ENCODE results near the gene CHID1. TPM values are rescaled to one million over a fixed set of nuclear protein-coding genes. Genes with fewer than 3 reads are reported as not detected.

CHID1 gene
- polyA plus RNA-seq, 4 donors = 108 to 134 (median 117) TPM

GRCh38 chr11:853682-854448 lies 56.7 kb downstream of the CHID1 start:
- no peak for DNase-seq (ENCODE audit: low read depth in 4 of 4, low spot score in 2 of 4)

- DNase-seq (ENCODE audit: low read depth in 4 of 4, low spot score in 2 of 4) = no peak
Measured at GRCh38 chr11:852762-853161, 57.8 kb downstream of the CHID1 start.

- no peak for DNase-seq (ENCODE audit: low read depth in 4 of 4, low spot score in 2 of 4)
Measured at GRCh38 chr11:850775-851763, 59.5 kb downstream of the CHID1 start.

DNA sequence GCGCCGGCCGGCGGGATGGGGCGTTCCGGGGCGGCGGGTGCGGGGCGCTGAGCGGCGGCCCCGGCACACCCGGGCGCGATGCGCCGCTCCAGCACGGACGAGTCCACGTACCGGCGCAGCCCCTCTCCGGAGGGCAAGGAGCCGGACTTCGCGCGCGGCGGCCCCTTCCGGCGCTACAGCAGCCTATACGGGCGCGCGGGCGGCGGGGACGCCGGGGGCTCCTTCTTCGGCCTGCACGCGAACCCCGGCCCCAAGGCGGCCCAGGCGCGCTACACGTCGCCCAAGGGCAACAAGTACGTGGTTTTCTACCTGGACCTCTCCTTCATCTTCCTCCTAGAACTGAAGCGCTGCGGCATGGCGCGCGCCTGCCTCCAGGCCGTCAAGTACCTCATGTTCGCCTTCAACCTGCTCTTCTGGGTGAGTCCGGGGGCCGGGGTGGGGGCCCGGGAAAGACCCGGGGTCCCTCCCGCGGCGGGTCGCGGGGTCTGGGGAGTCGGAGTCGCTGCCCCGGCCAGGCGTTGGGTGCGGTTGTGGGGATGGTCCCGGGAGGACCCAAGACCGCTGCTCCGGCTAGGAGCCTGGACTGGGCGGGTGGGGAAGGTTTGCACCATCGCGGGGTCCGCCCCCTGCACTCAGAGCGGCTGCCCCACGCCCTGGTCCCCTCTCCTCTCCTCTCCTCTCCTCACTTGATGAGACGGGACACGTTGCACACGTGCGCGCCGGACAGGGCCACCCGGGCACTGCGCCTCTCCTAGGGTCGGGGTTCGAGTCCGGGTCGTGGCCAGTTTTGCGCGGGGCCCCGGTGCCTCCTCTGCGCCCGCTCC lies 60.4 kb downstream of the CHID1 start:
- no peak for DNase-seq (ENCODE audit: low read depth in 4 of 4, low spot score in 2 of 4)

DNA sequence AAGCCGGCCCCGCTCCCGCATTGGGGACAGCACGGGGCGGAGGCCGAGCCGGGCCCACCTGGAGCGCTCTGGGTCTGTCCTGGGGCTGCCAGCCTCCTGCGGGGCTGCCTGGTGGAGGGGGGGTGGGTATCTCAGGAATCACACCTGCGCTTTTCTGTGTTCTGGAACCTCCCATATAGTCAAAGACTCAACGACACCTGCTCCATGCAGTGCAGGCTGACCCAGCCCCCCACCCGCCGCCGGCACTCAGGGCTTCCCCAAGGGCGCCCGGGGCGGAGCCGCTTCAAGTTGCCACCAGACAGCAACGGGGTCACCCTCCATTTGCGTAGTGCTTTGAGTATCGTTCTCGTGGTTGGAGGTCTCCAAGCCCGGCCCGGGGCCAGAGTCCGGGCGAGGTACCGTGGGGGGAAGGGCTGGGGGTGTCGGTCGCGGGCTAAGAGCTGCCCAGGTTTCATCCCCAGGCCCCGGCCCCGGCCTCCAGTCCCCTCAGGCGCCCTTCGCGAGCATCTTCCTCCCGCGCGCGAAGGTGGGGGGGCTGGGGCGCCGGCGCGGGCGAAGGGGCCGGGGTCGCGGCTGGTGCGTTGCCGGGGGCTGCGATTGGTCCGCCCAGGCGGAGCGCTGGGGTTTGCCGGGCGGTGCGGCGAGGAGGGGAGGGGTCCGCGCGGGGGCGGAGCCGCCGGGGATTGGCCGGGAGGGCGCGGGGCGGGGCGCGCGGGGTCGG lies 61.3 kb downstream of the CHID1 start:
- DNase-seq (ENCODE audit: low read depth in 4 of 4, low spot score in 2 of 4) = no peak

- DNase-seq (ENCODE audit: low read depth in 4 of 4, low spot score in 2 of 4) = no peak
Measured at GRCh38 chr11:848380-848931, 62.2 kb downstream of the CHID1 start.

DNA sequence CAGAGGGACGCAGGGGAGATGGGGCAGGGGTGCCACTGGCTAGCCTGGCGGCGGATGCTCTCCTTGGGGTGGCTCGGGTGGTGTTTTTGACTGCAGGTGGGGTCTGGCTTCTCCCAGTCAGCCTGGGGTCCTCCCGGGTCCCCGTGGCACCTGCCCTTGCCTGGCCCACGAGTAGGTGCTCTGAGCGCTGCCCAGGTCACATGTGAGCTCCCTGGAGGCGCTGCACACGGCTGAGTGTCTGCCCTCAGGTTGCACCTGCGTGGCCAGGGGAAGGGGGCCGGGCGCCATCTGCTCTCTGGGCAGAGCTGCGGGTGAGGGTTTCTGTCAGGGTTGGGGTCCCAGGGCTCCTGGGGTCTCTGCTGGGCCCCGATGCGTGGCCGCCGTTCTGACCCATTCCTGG lies 62.7 kb downstream of the CHID1 start:
- DNase-seq (ENCODE audit: low read depth in 4 of 4, low spot score in 2 of 4) = no peak

GRCh38 chr11:846496-847098 lies 64.0 kb downstream of the CHID1 start:
- DNase-seq (ENCODE audit: low read depth in 4 of 4, low spot score in 2 of 4) = no peak

DNA sequence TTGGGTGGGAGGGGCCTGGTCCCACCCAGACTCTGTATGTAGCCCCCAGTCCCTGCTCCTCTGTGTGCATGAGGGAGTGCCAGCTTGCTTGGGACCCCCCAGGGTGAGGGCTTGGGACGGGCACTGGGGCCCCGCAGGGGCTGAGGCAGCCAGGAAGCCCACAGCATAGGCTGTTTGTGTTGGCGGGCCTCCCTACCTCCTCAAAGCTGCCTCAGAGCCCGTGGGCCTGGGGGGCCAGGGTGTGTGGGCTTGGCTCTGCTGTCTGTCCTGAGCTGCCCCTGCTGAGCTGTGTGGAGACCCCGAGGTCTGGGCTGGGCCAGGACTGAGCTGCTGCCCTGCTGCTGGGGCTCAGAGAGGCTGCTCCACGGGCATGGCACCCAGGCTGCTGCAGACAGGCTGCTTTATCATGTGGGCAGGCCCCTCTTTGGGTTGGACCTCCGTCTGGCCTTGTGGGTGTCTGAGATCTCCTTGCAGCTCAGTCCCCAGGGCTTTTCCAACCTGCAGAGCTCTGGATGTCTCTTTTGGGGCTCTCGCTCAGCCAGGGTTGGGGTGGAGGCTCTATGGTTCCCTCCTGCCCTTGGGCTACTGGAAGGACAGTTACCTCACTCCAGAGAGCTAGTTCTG lies 64.6 kb downstream of the CHID1 start:
- DNase-seq (ENCODE audit: low read depth in 4 of 4, low spot score in 2 of 4) = no peak

GRCh38 chr11:844693-845644 lies 65.6 kb downstream of the CHID1 start:
- peak in 2 of 4 donors; percentile 79 to 82 for DNase-seq (ENCODE audit: low read depth in 4 of 4, low spot score in 2 of 4)

DNA sequence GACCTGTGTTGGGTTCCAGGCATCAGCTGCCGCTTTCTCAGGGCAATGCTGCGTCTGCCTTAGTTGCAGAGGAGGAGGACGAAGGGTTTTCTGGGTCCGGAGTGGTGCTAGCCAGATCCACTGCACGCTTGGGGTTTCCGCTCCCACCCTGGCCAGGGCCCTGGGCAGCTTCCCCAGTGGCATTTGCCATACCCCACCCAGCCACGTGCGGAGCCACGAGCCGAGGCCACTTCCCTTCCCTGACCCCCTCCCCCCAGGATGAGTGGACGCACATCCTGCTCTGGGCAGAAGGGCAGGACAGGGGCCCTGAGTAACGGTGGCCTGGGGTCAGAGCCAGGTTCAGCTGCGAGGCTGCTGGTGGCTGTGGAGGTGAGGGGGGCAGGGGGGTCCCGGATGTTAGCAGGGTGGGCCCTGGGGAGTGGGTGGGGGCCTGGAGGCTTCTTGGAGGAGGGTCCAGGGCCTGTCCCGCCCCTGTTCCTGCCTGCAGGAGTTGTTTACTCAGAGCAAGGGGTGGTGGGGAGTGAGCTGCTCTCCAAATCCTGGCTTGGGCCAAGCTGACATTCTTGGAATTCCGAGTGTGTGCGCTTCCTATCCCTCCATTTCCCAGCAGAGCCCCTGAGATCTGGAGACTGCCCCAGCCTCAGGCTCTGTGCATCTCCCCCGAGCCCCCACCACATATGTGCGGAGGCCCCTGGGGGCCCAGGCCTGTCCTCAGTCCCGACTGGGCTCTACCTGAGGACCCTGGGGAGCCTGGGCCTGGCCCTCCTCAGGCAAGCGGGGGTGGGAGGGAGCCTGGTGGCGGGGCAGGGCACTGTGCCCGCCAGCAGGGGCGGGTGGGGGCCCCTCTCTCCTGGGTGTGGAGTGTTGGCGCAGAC lies 66.6 kb downstream of the CHID1 start:
- peak in 1 of 4 donors; percentile 68 for DNase-seq (ENCODE audit: low read depth in 4 of 4, low spot score in 2 of 4)

DNA sequence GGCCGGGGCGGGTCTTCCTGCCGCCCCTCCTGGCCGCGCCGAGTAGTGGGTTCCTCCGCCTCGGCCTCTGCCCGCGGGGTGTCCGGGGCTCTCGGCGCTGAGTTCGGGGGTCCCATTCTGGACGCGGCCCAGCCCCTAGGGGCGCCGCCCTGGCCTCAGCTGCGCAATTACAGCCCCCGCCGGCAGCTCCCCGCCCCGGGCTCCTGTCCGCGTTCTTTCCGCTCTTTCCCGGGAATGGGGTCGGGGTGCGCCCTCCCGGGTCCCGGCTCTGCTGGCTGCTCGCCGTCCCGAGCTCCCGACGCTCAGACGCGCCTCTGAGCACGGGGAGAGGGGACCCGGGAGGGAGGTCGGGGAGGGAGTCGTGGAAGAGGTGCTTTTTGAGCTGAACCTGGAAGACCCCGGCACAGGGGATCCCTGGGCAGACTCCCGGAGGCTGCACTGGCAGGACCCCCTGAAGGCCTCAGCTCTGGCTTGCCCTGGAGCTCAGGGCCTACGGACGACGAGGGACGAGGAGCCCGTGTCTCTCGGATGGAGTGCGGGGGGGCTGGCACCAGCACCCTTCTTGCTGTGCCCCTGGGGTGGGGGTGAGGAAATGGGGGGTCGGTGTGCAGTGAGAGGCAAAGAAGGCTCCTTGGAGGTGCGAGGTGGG lies 67.4 kb downstream of the CHID1 start:
- no peak for DNase-seq (ENCODE audit: low read depth in 4 of 4, low spot score in 2 of 4)

- DNase-seq (ENCODE audit: low read depth in 4 of 4, low spot score in 2 of 4) = peak in 1 of 4 donors; percentile 69
Measured at GRCh38 chr11:842370-843002, 68.1 kb downstream of the CHID1 start, which contains the start of the genes POLR2L and TSPAN4. TSS of gene POLR2L (minus strand) at chr11:842529. CDS start at chr11:842508, 21 bp downstream. TSS of gene TSPAN4 (plus strand) at chr11:842852. CDS start at chr11:850305, 7,453 bp downstream.

DNA sequence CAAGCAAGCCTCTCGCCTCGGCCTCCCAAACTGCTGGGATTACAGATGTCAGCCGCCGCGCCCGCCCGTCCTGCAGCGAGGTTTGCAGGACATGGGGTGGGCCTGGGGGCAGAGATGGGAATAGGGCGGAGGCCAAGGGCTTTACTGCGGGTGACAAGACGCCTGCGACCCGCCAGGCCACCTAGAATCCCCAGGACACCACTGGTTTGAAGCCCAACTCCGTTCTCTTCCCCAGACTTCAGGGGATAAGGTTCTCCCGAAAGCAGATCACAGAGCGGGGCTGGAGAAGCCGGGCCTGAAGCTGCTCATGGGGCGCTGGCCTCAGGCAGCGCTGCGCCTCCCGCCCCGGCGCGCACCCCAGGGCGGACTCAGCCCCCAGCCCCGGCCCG lies 68.6 kb downstream of the CHID1 start:
- DNase-seq (ENCODE audit: low read depth in 4 of 4, low spot score in 2 of 4) = no peak

DNA sequence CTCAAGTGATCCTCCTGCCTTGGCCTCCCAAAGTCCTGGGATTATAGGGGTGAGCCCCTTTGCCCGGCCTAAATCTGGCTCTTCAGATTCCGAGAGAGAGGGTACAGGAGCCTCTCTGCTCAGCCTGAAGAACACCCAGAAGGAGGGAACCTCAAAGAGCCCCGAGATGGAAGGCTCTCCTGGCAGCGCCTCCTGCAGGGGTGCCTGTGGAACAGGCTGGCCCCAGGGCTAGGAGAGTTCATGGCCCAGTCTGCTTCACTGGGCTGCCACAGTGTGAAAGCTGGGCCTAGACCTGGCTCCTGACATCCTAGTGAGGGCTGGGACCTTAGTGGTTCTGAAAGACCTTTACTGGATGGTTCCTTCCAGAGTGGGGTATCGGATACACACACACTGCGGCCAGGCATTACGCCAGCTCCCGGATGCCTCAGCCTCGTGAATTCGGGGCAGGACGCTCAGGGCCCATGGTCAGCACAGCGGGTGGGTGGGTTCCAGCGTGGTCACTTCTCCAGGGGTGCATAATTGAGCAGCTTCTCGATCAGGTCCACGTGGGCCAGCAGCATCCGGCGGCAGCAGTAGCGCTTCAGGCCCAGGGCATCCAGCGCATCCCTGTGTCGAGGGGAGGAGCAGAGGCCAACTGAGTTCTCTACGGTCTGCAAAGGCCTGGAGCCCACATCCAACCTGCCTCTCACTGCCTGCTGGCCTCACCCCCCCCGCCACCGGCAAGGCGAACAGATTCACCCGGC lies 70.6 kb downstream of the CHID1 start:
- no peak for DNase-seq (ENCODE audit: low read depth in 4 of 4, low spot score in 2 of 4)

Measured in left renal cortex interstitium (tissue), 4 donors.